Left cardiac atrium (tissue), 4 donors: ENCODE results near the gene TSKU. TPM values are rescaled to one million over a fixed set of nuclear protein-coding genes. Genes with fewer than 3 reads are reported as not detected.

Experiments used
- ATAC-seq, 2 donors: fragments of 200-7000 bp; cut with Tn5 transposase; one replicate each; pipeline ENCODE4 v1.9.1; 2020; ENCODE audit warnings: mild to moderate bottlenecking in 2 of 2, moderate library complexity in 2 of 2
- DNase-seq: peaks from one replicate; pipeline ENCODE4 v3.0.0-alpha.2; 2020
- intact Hi-C, 2 donors: fragments of 100-400 bp; cut with DNase I; formaldehyde crosslinking; loops; one replicate each; pipeline versions ENCODE4 v1.14.1 to v1.15.1; 2022 to 2023
- total RNA-seq, 2 donors: library from RNA; stranded (reverse); fragmentation: NEBNext Ultra II Directional; extraction: Animal tissue kit (Norgen Biotek cat#: 25700); gene quantifications; one replicate each; pipeline ENCODE4 v1.2.1, GENCODE V29; 2021
- donor health status: DM: no; HTN: yes; CAD: no.
- donor health status: DM: no; HTN: yes; CAD: no; lungs with severe emphysema.
- donor health status: DM: yes; HTN: yes; CAD: no.
- donor health status: Dilated cardiomyopathy.

TSKU gene
- total RNA-seq, 2 donors from 2014 or later, result 27.7 to 33.3 TPM

GRCh38 chr11:76768088-76768908, 14.9 kb upstream of the TSKU start:
- DNase-seq (peak; percentile 59), ATAC-seq (peak in 1 of 2 donors; percentile 33)
- intact Hi-C loops, result no loop called here

- DNase-seq (no peak), ATAC-seq (no peak)
- intact Hi-C loops, result no loop called here
Observed at GRCh38 chr11:76768909-76769560, 14.1 kb upstream of the TSKU start.

DNA sequence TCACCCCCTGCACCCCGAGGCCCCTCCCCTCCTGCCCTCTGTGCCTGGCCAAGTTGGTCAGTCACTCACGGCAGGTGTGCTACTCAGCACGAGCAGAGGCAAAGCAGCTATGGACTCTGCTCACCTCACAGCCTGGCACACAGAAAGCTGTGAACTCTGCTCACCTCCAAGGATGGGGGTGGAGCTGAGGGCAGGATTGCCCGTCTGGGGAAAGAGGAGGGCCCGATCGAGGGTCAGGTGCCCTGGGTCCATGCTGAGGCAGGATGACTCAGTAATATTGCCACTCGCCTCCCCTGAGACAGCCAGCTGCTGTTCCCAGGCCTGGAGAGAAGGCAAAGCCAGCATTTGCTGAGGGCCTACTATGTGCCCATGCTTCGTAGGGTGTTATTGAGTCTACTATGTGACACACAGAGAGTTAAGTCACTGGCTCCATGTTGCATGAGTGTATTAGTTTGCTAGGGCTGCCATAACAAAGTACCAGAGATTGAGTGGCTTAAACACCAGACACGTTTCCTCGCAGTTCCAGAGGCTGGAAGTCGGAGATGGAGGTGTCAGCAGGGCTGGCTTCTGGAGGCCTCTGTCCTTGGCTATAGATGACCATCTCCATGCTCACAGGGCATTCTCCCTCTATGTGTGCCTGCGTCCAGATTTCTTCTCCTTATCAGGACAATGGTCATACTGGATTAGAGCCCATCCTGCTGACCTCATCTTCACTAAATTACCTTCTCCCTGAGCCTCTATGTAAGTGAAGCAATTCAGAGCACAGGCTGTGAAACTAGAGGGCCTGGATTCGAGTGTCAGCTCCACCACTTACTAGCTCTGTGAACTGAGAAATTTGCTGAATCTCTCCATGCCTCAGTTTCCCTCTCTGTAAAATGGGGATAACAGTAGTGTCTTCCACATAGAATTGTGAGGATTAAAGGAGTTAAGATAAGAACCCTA, 13.2 kb upstream of the TSKU start:
- DNase-seq, result no peak
- peak in 1 of 2 donors; percentile 6 for ATAC-seq
- intact Hi-C loops, result no loop called here

GRCh38 chr11:76770642-76771445, 12.3 kb upstream of the TSKU start:
- peak; percentile 43 for DNase-seq
- peak; percentile 27 to 48 for ATAC-seq
- intact Hi-C loops, result no loop called here

DNA sequence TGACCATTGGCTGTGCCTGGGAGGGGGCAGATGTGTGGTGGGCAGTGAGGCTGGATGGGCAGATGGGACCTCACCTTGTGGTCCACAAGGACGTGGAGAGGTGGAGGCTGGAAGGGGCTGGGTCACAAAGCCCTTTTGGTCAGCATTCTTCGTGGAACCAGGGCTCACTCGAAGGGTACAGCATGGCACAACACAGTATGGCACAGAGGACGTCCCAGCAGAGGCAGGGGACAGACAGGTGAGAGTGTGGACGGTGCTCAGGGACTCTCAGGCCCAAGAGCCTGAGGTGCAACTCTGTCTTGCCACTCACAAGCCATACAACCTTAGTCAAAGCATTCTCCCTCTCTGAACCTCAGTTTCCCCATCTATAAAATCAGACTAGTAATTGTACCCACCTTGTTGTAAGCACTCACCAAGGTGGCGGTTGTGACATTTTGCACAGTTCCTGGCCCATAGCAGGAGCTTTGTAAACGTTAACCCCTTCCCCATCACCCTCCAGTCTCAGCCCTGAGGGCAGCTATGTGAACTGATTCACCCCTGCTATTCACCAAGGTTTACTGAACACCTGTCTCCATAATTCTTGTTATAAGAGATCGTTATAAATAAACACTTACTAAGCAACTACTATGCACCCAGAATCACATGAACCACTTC, 11.6 kb upstream of the TSKU start:
- ATAC-seq, result no peak
- intact Hi-C loops, result no loop called here
- no peak for DNase-seq

DNA sequence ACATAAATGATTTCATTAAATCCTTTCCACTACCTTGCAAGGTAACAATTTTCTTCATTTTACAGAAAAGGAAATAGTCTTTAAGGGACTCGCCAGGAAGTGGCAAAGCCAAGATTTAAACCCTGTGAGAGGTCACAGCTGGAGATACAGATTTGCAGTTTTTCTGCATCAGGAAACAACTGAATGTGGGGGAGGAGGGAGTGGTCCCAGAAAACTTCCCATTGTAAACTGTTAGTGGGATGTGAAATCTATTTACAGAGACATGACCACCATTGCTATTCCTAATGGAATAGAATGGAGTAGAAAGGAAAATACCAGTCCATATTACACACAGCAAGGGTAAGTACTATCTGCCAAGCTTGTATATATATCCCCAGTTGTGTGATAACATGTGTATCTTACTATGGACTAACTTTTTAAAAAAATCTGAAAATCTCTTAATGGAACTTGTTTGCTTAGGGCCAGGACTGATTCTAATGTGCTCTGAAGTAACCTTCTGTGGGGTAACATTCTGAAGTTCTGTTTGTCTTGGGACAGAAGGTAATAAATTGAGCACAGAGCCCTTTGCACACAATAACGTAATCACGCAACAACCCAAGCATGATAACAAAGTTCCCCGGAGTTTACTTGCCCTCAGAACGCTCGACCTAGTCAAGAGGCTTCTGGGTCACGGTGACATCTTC, 10.9 kb upstream of the TSKU start:
- no peak for DNase-seq
- intact Hi-C loops, result no loop called here
- ATAC-seq, result peak in 1 of 2 donors; percentile 46

DNA sequence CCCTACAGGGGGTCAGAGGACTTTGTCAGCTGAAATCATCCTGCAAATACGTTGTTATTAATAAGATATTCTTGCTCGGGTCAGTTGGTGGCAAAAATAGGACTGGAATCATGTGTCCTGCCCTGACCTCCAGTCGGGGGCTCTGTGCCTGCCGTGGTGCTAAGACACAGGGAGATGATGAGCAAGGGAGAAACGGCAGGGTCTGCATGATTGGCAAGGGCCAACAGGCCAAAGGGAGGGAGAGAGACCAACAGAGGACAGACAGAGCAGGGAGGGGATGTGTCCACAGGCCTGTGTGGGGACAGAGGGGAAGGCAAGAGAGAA, 10.4 kb upstream of the TSKU start:
- DNase-seq, result no peak
- ATAC-seq, result no peak
- intact Hi-C loops, result no loop called here

DNA sequence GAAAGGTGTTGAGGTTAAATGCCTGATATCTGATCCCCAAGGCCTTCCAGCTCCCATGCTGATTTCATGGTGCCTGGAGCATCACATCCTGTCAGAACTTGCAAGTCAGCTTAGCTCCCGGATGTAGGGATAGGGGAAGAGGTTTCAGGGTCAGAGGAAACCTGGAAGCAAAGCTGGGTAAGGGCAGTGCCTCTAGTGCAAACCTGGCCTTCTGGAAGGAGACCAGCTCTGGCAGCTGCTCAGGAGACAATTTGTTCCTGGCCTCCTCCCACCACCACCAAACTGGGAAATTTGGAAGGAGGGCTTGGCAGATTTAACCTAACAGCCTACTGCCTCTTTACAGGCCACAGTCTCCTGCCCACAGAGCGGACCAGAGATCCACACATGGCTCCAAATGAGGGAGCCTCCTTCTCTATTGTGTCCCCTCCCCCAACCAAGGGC, 9.2 kb upstream of the TSKU start:
- intact Hi-C loops, result no loop called here
- DNase-seq, result peak; percentile 50
- ATAC-seq, result peak; percentile 42 to 44

GRCh38 chr11:76776472-76776871, 6.7 kb upstream of the TSKU start:
- ATAC-seq (no peak), DNase-seq (no peak)
- intact Hi-C loops, result no loop called here

DNA sequence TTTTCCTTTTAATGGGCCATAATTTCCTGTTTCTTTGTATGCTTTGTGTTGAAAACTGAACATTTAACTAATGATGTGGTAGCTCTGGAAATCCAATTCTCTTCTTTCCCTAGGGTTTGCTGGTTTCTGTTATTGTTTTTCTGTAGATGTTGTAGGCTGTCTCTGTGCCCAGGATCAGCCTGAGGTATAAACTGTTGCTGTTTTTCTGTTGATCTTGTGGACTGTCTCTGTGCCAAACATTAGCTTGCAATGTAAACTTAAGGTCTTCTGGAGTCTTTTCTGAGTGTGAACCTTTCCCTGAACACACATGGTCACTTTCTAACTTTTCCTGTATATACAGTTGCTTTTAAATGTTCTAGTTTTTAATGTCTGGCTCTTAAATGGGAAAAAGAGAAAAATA, 5.9 kb upstream of the TSKU start:
- DNase-seq, result no peak
- ATAC-seq, result no peak
- intact Hi-C loops, result no loop called here

GRCh38 chr11:76777876-76778275, 5.3 kb upstream of the TSKU start:
- no peak for DNase-seq
- intact Hi-C loops, result no loop called here
- no peak for ATAC-seq

- intact Hi-C loops, result no loop called here
- DNase-seq (no peak), ATAC-seq (no peak)
Observed at GRCh38 chr11:76778874-76779273, 4.3 kb upstream of the TSKU start.

- intact Hi-C loops, result no loop called here
- no peak for ATAC-seq
- no peak for DNase-seq
Observed at GRCh38 chr11:76781046-76781801, 1.9 kb upstream of the TSKU start.

DNA sequence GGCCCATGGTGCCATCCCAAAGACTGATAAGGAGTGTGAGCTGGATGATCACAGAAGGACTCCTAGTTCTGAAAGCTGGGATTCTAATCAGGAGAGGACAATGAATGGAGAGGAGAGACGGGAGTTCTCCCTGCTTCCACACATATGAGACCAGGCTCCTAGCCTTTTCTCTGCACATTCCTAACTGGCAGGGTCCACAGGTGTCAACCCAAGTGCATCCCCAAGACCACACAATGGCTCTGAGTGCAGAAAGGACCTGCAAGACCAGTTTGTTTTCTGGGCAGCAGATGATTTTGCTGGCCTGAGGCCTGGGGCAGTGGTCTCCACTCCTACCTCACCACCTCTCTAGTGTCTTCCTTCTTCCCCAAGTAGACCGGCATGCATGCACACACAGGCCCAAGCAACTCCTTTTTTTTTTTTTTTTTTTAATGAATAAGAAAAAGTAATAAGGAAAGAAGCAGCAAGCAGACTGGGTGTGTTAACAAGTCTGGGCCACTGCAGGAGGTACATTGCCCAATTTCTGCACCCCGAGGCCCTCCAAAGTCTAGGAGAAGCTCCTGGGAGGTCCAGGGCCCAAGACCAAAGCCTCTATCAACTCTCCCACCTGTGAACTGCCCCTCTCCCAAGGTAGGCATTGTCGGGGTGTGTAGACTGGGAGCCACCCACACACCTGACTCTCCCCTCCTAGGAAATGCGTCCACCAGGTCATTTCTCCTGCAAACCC, 1.2 kb upstream of the TSKU start:
- DNase-seq (no peak), ATAC-seq (no peak)
- intact Hi-C loops, result no loop called here

DNA sequence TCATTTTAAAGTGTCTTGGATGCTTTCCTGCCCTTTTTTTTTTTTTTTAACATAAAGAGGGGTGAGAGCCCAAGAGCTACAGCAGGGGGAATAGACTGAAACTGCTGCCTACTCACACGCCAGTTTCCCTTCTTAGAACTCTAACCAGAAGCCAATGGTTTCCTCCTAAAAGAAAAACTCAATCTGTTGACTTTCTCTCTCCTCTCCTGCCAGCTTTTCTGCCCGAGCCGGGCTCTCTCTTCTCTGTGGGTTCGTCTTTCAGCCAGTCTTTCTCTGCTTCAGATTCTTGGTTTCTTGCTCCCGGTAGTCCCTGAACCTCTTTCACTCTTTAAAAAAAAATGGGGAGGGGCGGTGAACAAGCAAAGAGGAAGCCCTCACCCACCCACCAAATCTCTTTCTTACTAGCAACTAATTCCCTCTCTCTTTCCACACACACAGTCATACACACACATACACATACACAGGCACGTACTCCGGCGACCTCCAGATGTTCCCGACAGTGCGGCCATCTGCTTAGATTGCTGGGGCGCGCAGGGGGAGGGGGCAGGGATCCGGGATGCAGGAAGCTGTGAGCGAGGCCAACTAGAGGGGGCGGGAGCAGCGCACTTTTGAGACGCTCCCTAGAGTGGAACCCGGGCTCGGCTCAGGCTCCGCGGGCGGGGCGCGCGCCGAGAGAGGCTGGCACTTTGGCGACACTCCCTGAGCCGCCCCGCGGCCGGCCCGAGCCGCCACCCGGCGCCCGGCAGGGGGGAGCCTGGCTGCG, 444 bp upstream of the TSKU start:
- peak; percentile 76 to 78 for ATAC-seq
- intact Hi-C loops, result no loop called here
- DNase-seq, result peak; percentile 90
